Hematopoietic multipotent progenitor cell treated with erythropoietin and hydrocortisone succinate and interleukin-3 and kit ligand, for 6 days (in vitro differentiated cells): ENCODE data around the gene METTL17.
"Not testable (repeated sequence)": the region's sequence is repeated elsewhere in the genome, so short reads cannot be mapped to it uniquely, and the experiment has no call there.

ENCODE experiments used
- DNase-seq: peaks from one replicate; pipeline ENCODE4 v3.0.0-alpha.2; 2015

Gene METTL17, protein sequence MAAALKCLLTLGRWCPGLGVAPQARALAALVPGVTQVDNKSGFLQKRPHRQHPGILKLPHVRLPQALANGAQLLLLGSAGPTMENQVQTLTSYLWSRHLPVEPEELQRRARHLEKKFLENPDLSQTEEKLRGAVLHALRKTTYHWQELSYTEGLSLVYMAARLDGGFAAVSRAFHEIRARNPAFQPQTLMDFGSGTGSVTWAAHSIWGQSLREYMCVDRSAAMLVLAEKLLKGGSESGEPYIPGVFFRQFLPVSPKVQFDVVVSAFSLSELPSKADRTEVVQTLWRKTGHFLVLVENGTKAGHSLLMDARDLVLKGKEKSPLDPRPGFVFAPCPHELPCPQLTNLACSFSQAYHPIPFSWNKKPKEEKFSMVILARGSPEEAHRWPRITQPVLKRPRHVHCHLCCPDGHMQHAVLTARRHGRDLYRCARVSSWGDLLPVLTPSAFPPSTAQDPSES

DNA sequence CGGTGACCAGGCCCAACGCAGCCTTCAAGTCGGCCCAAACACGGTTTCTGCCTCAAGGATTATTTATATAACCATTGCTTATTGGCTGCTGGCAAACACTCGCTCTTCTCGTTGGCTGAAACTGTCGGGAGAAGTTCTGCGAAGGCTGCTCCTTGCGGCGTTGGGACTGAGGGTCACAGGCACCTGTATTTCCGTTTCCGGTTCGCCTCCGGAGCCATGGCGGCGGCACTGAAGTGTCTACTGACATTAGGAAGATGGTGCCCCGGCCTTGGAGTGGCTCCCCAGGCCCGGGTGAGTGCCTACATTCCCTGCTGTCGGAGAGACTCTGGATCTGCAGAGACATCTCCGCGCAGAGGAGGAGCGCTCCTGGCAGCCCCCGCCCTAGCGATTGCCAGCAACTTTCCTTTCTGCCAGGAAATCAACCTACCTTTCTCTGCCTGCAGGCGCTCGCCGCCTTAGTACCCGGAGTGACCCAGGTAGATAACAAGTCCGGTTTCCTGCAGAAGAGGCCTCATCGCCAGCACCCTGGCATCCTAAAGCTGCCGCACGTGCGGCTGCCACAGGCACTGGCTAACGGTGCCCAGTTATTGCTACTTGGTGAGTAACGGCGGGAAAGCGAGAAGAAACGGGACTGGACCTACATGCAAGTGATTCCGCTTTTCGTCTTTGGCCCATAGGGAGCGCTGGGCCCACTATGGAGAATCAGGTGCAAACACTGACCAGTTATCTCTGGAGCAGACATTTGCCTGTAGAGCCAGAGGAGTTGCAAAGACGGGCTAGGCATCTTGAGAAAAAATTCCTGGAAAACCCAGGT lies at the start of gene METTL17:
METTL17 (plus strand) TSS at position 194 of the 814 bp plus-strand sequence; CDS start at position 217, 23 bp downstream.
- DNase-seq, result peak; percentile 99

- DNase-seq, result peak; percentile 59
Measured at GRCh38 chr14:20945146-20945545, 44.6 kb upstream of the METTL17 start.

DNA sequence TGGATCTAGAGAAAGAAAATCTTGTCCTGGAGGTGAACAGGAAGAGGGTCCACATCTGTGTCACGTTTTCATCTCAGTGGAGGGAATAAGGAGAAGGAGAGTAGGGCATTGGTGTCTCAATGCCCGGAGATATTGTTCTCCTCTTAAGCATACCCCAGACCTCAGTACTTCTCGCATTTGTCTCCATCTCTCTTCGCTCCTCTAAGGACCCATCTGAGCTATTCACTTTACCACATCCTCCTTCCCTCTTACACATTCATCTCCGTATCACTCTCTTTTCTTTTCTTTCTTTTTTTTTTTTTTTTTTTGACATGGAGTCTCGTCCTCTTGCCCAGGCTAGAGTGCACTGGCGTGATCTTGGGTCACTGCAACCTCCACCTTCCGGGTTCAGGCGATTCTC lies 43.1 kb upstream of the METTL17 start:
- DNase-seq, result not testable (repeated sequence)

DNA sequence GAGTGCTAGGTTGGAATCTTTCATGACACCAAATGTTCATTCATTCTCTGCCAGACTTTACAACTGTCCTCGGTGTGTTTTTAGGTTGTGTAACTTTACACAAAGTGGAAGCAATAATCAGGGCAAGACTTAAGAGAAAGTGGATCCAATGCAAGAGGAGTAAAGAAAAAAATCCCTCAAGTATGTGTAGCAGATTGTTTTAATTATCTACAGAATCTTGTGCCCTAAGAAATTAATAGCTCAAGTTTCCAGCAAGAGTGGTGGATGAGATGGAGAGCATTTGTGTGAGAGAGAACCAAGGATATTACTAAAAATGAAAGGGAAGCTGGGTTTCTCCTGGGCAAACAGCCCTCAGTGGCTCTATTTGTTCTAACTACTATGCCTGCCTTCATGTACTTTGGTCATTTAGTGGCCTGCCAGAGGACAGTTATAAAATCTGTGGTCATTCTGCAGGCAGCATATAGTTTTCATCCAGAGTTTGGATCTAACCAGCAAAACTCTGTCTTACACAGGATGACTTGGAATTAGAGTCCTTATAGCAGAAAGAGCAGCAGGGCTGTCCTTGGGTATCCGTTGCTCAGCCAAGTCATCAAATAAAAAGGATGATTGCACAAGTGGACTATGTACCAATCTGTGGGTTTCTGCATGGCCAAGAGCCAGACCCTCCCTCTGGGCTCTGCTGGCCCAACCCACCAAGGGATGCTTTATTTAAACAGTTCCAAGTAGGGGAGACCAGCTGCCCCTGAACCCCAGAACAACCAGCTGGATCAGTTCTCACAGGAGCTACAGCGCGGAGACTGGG lies 34.8 kb upstream of the METTL17 start, which contains the start of gene RNASE2:
RNASE2 (plus strand) TSS at position 752 of the 802 bp plus-strand sequence. CDS start 285 bp downstream, outside the sequence.
- DNase-seq, result peak; percentile 76

DNA sequence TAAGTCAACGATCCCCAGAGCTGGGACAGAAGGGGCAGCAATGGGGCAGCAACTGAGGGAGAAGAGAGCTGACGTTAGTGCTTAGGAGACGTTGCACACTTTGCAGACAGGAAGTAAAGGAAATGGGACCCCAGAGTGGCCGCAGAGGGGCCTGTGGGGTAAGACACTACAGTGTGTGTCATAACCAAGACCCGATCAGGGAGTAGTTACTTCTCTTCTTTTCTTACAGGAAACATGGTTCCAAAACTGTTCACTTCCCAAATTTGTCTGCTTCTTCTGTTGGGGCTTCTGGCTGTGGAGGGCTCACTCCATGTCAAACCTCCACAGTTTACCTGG lies 34.3 kb upstream of the METTL17 start:
- DNase-seq, result peak; percentile 58

- no peak for DNase-seq
Measured at GRCh38 chr14:20956376-20956976, 33.3 kb upstream of the METTL17 start.

GRCh38 chr14:20958946-20959345 lies 30.8 kb upstream of the METTL17 start:
- not testable (repeated sequence) for DNase-seq

DNA sequence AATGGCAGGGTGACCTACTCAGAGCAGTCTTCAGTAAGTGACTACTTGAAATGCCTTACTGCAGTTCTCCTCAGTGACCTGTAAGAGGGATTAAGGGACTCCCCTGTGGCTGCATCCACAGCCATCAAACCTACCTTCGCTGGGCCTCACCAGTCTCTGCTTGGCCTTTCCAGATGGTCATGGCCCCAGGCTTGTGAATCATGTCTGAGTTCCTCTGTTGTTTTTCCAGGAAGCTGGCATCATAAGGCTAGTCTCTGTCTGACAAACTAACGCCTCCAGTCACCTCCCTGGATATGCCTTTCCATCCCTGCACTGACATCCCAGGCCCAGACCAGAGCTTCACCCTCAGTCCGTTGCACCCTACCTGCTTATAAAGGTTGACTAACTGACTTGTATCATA lies 20.4 kb upstream of the METTL17 start:
- DNase-seq, result no peak

GRCh38 chr14:20970647-20970982 lies 19.2 kb upstream of the METTL17 start:
- no peak for DNase-seq

DNA sequence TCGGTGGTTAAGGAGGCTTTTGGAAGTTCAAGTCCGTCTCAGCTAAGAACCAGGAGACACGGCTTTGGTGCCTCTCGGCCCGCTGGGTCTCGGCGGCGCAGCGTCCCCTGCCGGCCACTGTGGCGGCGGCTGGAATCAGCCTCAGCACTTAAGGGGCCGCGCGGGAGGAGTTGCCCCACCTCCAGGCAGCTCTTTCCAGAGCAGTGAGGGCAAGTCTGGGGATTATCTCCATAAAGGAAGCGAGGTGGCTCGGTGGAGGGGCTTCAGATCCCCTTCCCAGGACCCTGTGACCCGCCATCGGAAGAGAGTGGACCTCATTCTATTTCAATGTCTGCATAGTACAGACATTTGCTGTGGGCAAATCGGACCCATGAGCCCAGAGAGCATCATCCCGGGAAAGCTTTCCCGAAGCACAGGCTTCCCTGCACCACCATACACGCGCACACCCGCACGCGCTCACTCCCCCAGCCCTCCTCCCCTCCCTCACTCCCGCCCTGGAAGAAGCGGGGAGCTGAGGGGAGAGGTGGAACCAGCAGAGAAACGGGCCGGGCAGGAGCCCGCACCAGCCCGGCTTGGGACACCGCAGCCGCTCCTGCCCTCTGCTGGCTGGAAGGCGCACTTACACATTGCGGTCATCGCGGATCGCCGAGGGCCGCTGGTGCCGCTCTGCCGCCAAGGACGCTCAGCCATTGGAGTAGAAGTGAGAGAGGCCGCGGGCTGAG lies 18.6 kb upstream of the METTL17 start:
- DNase-seq, result peak; percentile 89

DNA sequence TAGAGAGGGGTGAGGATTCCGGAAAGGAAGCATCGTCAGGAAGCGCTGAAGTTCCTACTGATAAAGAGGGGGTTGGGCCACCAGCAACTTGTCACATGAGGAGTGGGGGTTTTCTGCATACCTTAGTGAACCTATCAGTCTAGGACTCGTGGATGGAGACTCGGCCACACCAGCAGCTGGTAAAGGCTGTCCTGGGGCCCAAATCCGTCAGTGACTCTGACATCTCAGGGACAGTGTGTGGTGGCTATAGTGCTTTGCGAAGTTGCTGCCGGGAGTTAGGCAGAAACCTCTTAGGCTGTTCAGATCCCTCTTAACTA lies 18.1 kb upstream of the METTL17 start:
- DNase-seq, result no peak

GRCh38 chr14:20973501-20973900 lies 16.3 kb upstream of the METTL17 start:
- no peak for DNase-seq

DNA sequence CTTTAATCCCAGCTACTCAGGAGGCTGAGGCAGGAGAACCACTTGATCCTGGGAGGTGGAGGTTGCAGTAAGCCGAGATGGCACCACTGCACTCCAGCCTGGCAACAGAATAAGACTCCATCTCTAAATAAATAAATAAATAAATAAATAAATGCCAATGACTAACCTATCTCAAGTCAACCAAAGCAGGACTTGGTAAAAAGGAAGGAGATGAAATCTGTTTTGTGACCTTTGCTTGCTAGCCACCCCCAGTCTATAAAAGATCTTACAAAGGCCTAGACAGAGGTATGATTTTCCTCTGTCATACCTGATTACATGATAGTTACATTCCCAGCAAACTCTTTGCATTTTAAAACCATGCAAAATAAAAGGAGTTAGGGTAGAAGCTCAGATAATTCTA lies 13.5 kb upstream of the METTL17 start:
- no peak for DNase-seq

GRCh38 chr14:20978687-20979086 lies 11.1 kb upstream of the METTL17 start:
- DNase-seq, result no peak

DNA sequence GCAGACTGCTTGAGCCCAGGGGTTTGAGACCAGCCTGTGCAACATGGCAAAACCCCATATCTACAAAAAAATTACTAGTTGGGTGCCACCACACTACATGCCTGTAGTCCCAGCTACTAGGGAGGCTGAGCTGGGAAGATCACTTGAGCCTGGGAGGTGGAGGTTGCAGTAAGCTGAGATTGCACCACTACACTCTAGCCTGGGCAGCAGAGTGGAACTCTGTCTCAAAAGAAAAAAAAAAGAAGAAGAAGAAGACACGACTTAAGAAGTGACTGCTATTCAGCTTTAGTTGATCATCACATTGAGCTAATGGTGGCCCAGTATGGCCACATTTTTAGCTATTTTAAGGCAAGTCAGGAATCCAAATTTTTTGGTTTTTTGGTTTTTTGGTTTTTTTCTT lies 8.9 kb upstream of the METTL17 start:
- no peak for DNase-seq

DNA sequence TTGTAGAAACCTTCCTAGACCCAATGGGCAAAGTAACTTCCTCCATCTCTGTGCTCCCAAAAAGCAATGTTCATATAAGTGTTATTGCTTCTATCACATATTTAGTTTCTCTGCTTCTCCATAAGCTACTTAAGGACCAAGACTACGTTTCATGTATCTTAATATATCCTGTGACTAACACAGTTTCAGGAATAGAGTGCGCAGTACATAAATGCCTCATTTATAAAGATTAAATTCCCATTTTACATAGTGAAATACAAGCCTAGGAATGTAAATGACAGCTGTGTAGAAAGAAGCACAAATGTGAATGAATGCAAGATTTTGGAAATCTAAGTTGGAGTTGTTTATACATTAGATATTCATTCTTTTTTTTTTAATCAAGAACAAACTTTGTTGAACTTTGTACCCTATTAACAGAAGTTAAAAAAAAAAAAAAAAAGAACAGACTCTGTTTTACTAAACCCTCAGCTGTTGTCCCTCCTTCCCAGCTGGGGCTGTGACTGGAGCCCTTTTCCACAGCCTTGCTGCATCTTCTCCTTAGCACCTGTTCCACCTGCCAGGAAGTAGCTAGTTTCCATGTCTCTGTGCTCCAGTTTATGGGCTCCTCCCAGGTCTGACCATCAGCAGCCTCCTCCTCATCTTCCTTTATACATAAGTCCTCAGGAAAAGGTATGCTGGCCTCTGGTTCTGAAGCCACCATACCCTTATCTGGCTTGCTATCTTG lies 7.0 kb upstream of the METTL17 start:
- no peak for DNase-seq

DNA sequence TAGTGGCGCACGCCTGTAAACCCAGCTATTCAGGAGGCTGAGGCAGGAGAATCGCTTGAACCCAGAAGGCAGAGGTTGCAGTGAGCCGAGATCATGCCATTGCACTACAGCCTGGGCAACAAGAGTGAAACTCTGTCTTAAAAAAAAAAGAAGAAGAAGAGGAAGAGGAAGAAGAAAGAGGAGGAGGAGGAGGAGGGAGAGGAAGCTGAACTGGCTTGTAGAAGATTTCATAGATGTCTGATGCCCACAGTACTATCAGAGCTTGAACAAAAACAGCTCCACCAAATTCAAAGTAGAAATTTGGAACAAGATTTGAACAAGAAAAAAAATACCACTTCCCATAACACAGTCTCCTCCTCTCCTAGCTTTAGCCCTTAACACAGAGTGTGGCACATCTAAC lies 4.1 kb upstream of the METTL17 start:
- not testable (repeated sequence) for DNase-seq

DNA sequence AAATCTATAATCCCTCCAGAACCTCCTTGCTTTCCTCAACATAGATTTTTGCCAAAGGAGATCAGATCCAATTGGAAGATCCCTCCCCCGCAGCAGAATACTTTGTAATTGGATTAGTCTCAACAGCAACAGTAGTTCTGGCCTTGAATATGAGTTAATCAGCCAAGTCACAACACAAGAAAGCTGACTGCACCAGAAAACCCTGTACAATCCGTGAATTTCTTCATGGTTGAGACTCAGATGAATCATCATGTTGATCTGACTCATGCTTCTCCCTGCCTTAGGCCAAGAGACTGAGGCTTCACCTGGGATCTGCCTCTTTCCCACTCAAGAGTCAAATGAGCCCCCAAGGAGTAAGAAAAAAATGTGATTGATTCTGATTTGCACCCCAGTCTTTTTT lies 3.0 kb upstream of the METTL17 start:
- DNase-seq, result no peak

- DNase-seq, result no peak
Measured at GRCh38 chr14:20988717-20989470, 886 bp upstream of the METTL17 start.

GRCh38 chr14:20989471-20989786 lies 351 bp upstream of the METTL17 start:
- no peak for DNase-seq

GRCh38 chr14:20996521-20996920 lies 6.7 kb downstream of the METTL17 start:
- no peak for DNase-seq
